AG09319 (cell line): Measurements from ENCODE around the gene TGM4.

ENCODE experiments used
- DNase-seq: peaks from one replicate; pipeline ENCODE4 v3.0.0-alpha.2; 2010; ENCODE audit warnings: low read depth; ENCODE audit errors: extremely low read depth
- CTCF ChIP-seq: IDR thresholded peaks from 2 replicates; pipeline ENCODE4 v1.5.1; 2011; ENCODE audit warnings: low read depth, mild to moderate bottlenecking, inconsistent platforms, low read length, moderate library complexity

The TGM4 gene

GRCh38 chr3:44862226-44862637, 12.2 kb upstream of the TGM4 start:
- TF ChIP-seq CTCF = no peak
- no peak for DNase-seq

- no peak for DNase-seq
- TF ChIP-seq CTCF = no peak
Measured at GRCh38 chr3:44865272-44866035, 9.0 kb upstream of the TGM4 start.

- DNase-seq = no peak
- TF ChIP-seq CTCF = no peak
Measured at GRCh38 chr3:44867421-44868111, 6.8 kb upstream of the TGM4 start.

- no peak for TF ChIP-seq CTCF
- no peak for DNase-seq
Measured at GRCh38 chr3:44870375-44871061, 3.9 kb upstream of the TGM4 start.

- TF ChIP-seq CTCF = no peak
- DNase-seq = no peak
Measured at GRCh38 chr3:44875596-44875995, 1.2 kb downstream of the TGM4 start.

GRCh38 chr3:44877333-44877732, 2.9 kb downstream of the TGM4 start:
- no peak for DNase-seq
- no peak for TF ChIP-seq CTCF

GRCh38 chr3:44880284-44880683, 5.9 kb downstream of the TGM4 start:
- DNase-seq = no peak
- no peak for TF ChIP-seq CTCF
